HG03060 (cell line): Measurements from ENCODE around the gene TLL2.

Experiments
- ATAC-seq: cut with Tn5 transposase; IDR thresholded peaks from one replicate; pipeline ENCODE4 v1.9.1; 2021; ENCODE audit warnings: low read depth, moderate number of reproducible peaks; ENCODE audit not compliant: unreplicated experiment

Gene TLL2

GRCh38 chr10:96402417-96403305 is 111.1 kb downstream of the TLL2 start:
- no peak for ATAC-seq

DNA sequence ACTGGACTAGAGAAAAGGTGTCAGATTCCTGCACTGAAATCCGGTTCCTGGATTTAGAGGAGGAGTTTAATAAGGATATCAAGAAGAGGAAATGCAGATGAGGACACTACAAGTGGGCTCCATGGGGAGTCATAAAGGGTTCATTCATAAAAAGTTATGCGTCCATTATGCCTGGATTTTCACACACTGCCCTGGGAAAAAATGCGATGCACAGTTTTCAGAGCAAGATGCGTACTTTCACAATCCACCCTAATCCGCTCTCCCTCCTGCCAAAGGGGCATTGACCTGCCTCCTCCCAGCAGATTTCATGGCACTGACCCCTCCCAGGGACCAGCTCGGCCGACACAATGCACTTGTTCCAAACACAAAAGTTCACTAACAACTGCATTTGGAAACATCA is 112.7 kb downstream of the TLL2 start:
- ATAC-seq = no peak

DNA sequence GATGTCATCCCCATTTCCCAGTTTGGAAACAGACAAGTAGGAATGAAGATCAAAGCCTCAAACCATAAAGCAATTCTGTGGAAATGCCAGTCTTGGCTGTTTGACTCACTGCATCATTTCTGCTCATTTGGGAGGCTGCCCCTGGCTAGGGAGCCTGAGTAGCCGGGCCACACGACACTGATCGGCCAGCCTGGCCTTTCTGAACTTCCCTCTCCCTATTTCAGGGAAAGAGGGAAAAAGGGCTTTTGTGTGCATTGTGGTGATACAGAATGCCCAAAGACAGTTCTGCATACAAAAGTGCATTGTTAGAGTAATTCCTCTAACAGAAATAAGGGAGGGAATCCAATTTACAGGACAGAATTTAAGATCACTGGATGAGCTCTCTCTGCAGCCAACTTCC is 113.3 kb downstream of the TLL2 start:
- no peak for ATAC-seq

DNA sequence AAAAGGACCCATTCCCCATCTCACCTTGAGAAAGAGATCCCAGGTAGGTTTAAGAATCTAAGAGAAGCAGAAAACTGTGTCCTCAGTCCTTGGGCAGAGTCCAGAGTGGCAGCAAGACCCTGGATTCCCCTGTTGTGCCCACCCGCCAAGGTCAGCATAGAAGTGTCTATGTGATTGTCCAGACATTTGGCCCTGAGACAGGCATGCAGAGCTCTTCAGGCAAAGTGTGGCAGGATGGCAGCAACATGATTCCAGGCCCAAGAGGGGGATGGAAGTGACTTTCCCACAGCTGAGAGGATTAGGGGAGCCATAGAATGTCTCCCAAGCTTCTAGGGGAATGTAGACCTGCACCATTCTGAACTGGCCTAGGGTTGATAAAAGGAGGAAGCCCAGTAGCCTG is 115.8 kb downstream of the TLL2 start:
- no peak for ATAC-seq

- no peak for ATAC-seq
Measured at GRCh38 chr10:96395931-96396877, 117.5 kb downstream of the TLL2 start.

DNA sequence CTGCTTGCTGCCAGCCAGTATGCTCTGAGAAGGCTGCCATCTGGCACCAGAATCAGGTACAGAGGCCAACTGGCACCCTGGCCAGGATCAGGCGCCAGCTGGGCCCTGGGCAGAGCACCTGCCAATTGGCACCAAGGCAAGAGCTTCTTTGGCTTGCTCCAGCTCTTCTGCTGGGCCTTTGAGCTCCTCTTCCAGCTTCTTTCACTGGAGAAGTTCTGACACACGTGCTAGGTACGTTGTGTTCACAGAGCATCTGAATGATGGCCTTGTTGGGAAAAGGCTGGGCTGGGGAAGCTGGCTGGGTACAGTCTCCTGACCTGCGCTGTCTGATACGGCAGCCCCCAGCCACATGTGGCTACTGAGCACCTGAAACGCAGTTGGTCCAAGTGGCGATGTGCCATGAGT is 123.3 kb downstream of the TLL2 start:
- ATAC-seq = no peak

DNA sequence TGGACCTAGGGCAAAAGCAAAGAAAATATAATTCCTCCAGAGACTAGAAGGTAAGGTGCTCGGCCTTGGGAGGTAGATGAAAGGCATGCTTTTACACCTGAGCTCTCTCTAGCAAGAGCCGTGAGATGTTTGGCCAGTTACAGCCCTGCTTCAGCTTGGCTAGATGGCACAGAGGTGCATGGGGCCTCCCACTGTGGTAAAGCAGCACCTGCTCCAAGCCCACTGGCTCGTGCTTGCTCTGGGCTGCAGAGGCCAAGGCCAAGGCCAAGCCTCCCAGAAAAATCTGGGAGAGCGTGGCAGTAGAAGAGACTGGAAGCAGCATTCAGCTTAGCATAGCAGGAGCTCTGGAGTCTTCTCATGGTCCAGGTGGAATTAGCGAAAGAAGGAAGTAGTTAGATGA is 123.9 kb downstream of the TLL2 start:
- ATAC-seq = no peak

DNA sequence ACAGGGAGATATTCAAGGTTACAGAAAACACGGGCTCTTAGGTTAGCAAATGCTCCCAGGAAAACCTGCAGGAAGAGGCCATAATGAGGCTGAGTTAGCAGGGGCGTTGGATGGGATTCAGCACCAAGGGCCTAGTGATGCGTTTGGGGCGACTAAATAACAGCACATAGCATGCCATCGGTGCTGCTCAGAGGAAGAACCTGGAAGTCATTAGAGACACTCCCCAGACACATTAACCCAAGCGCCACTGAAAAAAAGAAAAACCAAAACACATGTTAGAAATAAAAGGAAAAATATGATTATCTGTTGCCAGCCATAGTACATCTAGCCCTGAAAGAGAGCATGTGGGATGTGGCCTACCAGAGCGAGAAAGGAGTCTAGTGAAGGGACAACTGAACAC is 126.1 kb downstream of the TLL2 start:
- no peak for ATAC-seq

DNA sequence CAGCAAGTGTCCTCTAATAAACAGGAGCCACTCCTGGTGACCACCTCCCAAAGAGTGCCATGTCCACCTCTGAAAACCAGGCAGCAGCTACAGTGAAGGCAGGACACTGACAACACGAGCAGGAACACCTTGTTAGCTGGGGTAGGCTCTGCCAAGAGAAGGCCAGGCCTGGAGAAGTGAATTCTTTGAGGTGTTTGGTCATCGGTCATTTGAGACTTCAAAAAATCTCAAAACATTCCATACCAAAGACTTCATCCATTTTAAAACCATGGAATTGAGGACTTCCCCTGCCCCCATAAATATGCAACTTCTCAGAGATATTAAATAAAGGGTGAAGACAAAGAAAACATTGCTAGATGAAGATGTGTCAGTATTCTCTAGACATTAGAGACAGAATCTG is 126.6 kb downstream of the TLL2 start:
- ATAC-seq = no peak

GRCh38 chr10:96384506-96384905 is 129.2 kb downstream of the TLL2 start:
- ATAC-seq = no peak

DNA sequence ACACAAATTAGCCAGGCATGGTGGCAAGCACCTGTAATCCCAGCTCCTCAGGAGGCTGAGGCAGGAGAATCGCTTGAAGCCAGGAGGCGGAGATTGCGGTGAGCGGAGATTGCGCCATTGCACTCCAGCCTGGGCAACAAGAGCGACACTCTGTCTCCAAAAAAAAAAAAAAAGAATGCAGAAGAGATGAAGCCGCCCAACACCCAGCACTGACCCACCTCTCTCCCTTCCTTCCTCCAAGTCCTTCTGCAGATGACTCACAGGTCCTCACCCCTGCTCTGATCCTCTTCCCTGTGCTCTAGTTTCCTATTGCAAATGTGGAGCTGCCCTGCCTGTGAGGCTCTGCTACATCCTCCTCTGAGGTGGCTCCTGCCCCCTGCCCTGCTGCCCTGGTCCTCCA is 132.9 kb downstream of the TLL2 start:
- ATAC-seq = no peak

DNA sequence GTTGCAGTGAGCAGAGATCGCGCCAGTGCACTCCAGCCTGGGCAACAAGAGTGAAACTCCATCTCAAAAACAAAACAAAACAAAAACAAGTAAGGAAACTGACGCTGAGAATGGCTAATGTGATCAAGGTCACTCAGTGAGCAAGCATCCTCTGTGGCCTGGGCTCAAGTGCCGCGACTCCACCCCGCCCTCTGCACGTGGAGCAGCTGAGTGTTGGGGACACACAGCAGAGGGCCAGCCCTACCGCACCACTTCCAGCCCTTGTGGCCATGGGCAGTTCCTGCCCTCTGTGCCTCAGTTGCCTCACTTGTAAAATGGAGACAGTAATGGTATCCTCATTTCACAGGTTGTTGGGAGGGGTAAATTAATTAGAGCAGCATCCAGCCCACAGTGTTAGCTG is 134.0 kb downstream of the TLL2 start:
- no peak for ATAC-seq

- no peak for ATAC-seq
Measured at GRCh38 chr10:96378741-96379140, 135.0 kb downstream of the TLL2 start.

GRCh38 chr10:96377816-96378294 is 135.9 kb downstream of the TLL2 start:
- no peak for ATAC-seq

- no peak for ATAC-seq
Measured at GRCh38 chr10:96376483-96376882, 137.2 kb downstream of the TLL2 start.

- ATAC-seq = no peak
Measured at GRCh38 chr10:96374985-96375830, 138.5 kb downstream of the TLL2 start.

DNA sequence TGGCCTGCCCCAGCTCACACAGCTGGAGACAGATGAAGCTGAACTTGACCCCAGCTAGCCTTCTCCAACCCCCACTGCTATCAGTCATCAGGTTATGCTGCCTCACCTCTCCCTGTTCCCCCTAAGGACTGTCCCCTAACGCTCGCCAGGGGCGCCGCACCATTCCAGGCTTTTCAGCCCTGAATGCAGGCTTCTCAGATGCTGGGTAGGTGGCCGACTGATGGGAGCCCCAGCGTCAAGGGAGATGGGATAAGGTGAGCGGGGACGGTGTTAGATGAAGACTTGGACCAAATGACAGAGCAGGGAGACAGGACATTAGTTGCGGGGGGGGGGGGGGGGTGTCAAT is 139.1 kb downstream of the TLL2 start:
- ATAC-seq = no peak

- no peak for ATAC-seq
Measured at GRCh38 chr10:96374004-96374403, 139.7 kb downstream of the TLL2 start.

GRCh38 chr10:96371356-96371755 is 142.4 kb downstream of the TLL2 start:
- no peak for ATAC-seq

GRCh38 chr10:96370584-96371157 is 143.1 kb downstream of the TLL2 start:
- ATAC-seq = no peak
